Neural cell (in vitro differentiated cells): ENCODE data around the gene SLCO1A2. TPM values are rescaled to one million over a fixed set of nuclear protein-coding genes. Genes with fewer than 3 reads are reported as not detected.

Source experiments
- H2AFZ ChIP-seq: fragments of 200-600, 300-800 bp; sonication (generic), shearing (Covaris generic); 2 replicates; pipeline ENCODE4 v1.6.0; 2014; ENCODE audit warnings: low read depth, mild to moderate bottlenecking, antibody characterized with exemption, low read length, moderate library complexity
- H3F3A ChIP-seq: fragments of 200-600 bp; shearing (Covaris generic); 2 replicates; pipeline ENCODE4 v1.6.1; 2016; ENCODE audit warnings: mild to moderate bottlenecking, moderate library complexity, mixed read lengths, antibody characterized with exemption, low read length; ENCODE audit not compliant: insufficient read depth, poor library complexity, severe bottlenecking
- H3K27ac ChIP-seq: fragments of 200-600, 300-800 bp; sonication (generic), shearing (Covaris generic); 2 replicates; pipeline ENCODE4 v1.5.1; 2014; ENCODE audit warnings: mild to moderate bottlenecking, low read length, moderate library complexity
- H3K27me3 ChIP-seq: fragments of 300-800, 200-600 bp; sonication (generic), shearing (Covaris generic); 2 replicates; pipeline ENCODE4 v1.6.0; 2014; ENCODE audit warnings: mild to moderate bottlenecking, low read depth, low read length, moderate library complexity; ENCODE audit not compliant: insufficient read depth
- H3K36me3 ChIP-seq: fragments of 300-800, 200-600 bp; sonication (generic), shearing (Covaris generic); 2 replicates; pipeline ENCODE4 v1.5.1; 2014; ENCODE audit warnings: mild to moderate bottlenecking, antibody characterized with exemption, low read length, moderate library complexity; ENCODE audit not compliant: insufficient read depth
- H3K4me2 ChIP-seq: fragments of 300-800, 200-600 bp; sonication (generic), shearing (Covaris generic); 2 replicates; pipeline ENCODE4 v1.6.0; 2014; ENCODE audit warnings: mild to moderate bottlenecking, low read length
- H3K4me3 ChIP-seq: fragments of 300-800, 200-600 bp; sonication (generic), shearing (Covaris generic); 2 replicates; pipeline ENCODE4 v1.5.1; 2014; ENCODE audit warnings: mild to moderate bottlenecking, low read length, moderate library complexity
- H3K79me2 ChIP-seq: fragments of 200-600 bp; shearing (Covaris generic); replicated peaks from 2 replicates; pipeline ENCODE4 v1.6.0; 2014; ENCODE audit warnings: mild to moderate bottlenecking, low read length, moderate library complexity; ENCODE audit not compliant: insufficient read depth
- H3K9ac ChIP-seq: fragments of 300-800, 200-600 bp; sonication (generic), shearing (Covaris generic); 2 replicates; pipeline ENCODE4 v1.6.1; 2016; ENCODE audit warnings: mild to moderate bottlenecking, low read length, mixed read lengths
- H3K9me2 ChIP-seq: fragments of 200-600 bp; shearing (Covaris generic); 2 replicates; pipeline ENCODE4 v1.6.1; 2016; ENCODE audit warnings: mild to moderate bottlenecking, low read length, mixed read lengths; ENCODE audit not compliant: insufficient read depth
- H3K9me3 ChIP-seq: fragments of 200-600, 300-800 bp; sonication (generic), shearing (Covaris generic); 2 replicates; pipeline ENCODE4 v1.6.1; 2016; ENCODE audit warnings: mild to moderate bottlenecking, mixed run types, low read length, moderate library complexity, mixed read lengths
- H4K20me1 ChIP-seq: fragments of 200-600 bp; shearing (Covaris generic); 2 replicates; pipeline ENCODE4 v1.6.1; 2016; ENCODE audit warnings: mild to moderate bottlenecking, mixed run types; ENCODE audit not compliant: insufficient read depth
- CTCF ChIP-seq: fragments of 450-650 bp; IDR thresholded peaks from 2 replicates; pipeline ENCODE4 v1.5.1; 2014; ENCODE audit warnings: antibody characterized with exemption, mild to moderate bottlenecking, moderate library complexity; ENCODE audit not compliant: poor library complexity, severe bottlenecking
- EP300 ChIP-seq: fragments of 450-650 bp; conservative IDR thresholded peaks from 2 replicates; pipeline ENCODE4 v1.6.1; 2014; ENCODE audit warnings: antibody characterized with exemption, mild to moderate bottlenecking, moderate library complexity; ENCODE audit not compliant: poor library complexity, severe bottlenecking
- EZH2 ChIP-seq: fragments of 200-600, 300-800 bp; shearing (Covaris generic), sonication (generic); IDR thresholded peaks from 2 replicates; pipeline ENCODE4 v1.6.1; 2014; ENCODE audit warnings: antibody characterized with exemption, low read length, borderline replicate concordance, mild to moderate bottlenecking; ENCODE audit not compliant: insufficient read depth, poor library complexity, severe bottlenecking
- POLR2AphosphoS5 ChIP-seq: IDR thresholded peaks from 2 replicates; pipeline ENCODE4 v1.6.1; 2012
- RAD21 ChIP-seq: fragments of 450-650 bp; conservative IDR thresholded peaks from 2 replicates; pipeline ENCODE4 v1.6.1; 2014; ENCODE audit warnings: antibody characterized with exemption, mild to moderate bottlenecking, moderate library complexity
- REST ChIP-seq: IDR thresholded peaks from 2 replicates; pipeline ENCODE4 v1.6.1; 2012; ENCODE audit warnings: borderline replicate concordance
- SMC3 ChIP-seq: fragments of 450-650 bp; conservative IDR thresholded peaks from 2 replicates; pipeline ENCODE4 v1.6.1; 2014; ENCODE audit warnings: antibody characterized with exemption, mild to moderate bottlenecking, moderate library complexity; ENCODE audit not compliant: poor library complexity
- polyA plus RNA-seq: library from polyadenylated mRNA; depleted of rRNA; stranded (reverse); fragments of >200 nt; gene quantifications from 2 replicates; pipeline ENCODE4 v1.2.3, GENCODE V29; 2014

SLCO1A2 gene
- polyA plus RNA-seq, 1 donor from 2014 or later, result not detected

DNA sequence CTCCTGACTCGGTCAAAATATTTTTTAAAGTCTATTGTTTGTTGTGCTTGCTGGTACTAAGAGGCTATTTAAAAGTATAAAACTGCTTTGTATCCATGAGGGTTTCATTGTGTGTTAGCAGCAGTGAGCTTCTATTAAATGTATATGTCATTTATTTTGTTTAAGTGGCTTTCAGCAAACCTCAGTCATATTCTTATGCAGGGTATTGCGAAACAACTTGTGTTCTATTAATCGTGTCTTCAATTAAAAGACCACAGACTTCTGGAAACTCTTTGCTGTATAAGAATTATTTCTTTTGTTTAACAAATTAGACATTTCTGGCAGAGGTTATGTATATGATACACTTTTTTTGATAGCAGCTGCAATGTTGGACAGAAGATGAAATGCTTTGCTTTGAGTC, 44.5 kb upstream of the SLCO1A2 start:
- H3K4me2 ChIP-seq, result no peak overlapping the region
- no peaks in the 10 kb centered on the region for H3K27me3 ChIP-seq
- H3K9ac ChIP-seq, result no peak overlapping the region
- TF ChIP-seq POLR2AphosphoS5 (no peak), CTCF (no peak)
- H3K27ac ChIP-seq, result no peak overlapping the region
- H3K36me3 ChIP-seq, result no peaks in the 10 kb centered on the region
- no peaks in the 10 kb centered on the region for H4K20me1 ChIP-seq
- H3F3A ChIP-seq, result no peaks in the 10 kb centered on the region
- H3K79me2 ChIP-seq, result no peaks in the 10 kb centered on the region
- H3K9me3 ChIP-seq, result no peaks in the 10 kb centered on the region
- H2AFZ ChIP-seq, result no peak overlapping the region
- no peak overlapping the region for H3K4me3 ChIP-seq
- H3K9me2 ChIP-seq, result no peaks in the 10 kb centered on the region

- H3K4me2 ChIP-seq, result no peak within 1 kb of the TSS
- H3K9me3 ChIP-seq, result no peaks in the 10 kb centered on the region
- no peak within 1 kb of the TSS for H3K9ac ChIP-seq
- no peaks in the 10 kb centered on the region for H4K20me1 ChIP-seq
- no peak within 1 kb of the TSS for H3K27ac ChIP-seq
- no peak within 1 kb of the TSS for H2AFZ ChIP-seq
- H3K36me3 ChIP-seq, result no peaks in the 10 kb centered on the region
- TF ChIP-seq POLR2AphosphoS5 (no peak), REST (no peak), EP300 (no peak), SMC3 (no peak), RAD21 (no peak), CTCF (no peak), EZH2 (no peak)
- no peaks in the 10 kb centered on the region for H3K79me2 ChIP-seq
- no peaks in the 10 kb centered on the region for H3K27me3 ChIP-seq
- H3F3A ChIP-seq, result no peaks in the 10 kb centered on the region
- H3K9me2 ChIP-seq, result no peaks in the 10 kb centered on the region
- no peak within 1 kb of the TSS for H3K4me3 ChIP-seq
Measured at GRCh38 chr12:21372602-21373001, 37.9 kb upstream of the SLCO1A2 start, which contains the start of gene IAPP. Gene IAPP (plus strand): TSS chr12:21372902. CDS start chr12:21373352, 450 bp downstream.
